ELR (cell line): Measurements from ENCODE around the gene GBP2.
A peak's percentile ranks its signal among the peaks of the same experiment; 100 is the strongest.

Experiments
- DNase-seq: peaks from one replicate; pipeline ENCODE4 v3.0.0-alpha.2; 2015; ENCODE audit warnings: low read depth

GBP2 gene

DNA sequence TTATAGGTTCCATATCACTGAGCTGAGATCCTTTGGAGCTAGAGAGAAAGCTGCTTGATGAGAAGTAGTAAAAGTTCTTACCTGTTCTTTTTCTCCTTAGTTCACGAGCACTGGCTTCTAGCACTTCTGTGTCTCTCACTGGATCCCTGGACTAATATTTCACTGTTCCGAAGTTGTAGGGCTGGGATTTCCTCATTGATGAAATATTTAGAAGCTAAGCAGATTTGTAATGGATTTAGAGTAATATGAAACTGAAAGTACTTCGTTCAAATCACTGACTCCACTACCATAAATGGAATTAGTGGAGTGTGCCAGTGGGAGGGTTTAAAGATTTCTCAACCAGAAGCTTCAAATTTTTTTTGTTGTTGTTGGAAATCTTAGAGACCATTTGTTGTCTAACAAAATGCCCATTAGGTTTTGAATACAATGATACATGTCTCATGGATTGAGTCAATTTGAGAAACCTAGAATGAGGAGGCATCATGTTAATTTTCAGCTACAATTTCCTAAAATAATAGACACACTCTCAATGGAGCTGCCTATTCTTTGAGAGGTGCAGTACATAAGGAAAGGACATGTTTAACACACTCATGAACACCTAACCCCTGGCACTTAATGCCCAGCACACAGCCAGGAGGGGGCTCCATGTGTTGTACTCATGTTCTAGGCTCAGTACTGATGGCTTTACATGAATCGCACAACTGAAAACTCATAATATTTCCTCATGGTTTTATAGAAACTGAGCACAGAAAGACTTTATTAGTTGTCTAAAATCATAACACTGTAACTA is 60.6 kb downstream of the GBP2 start, which contains the start of gene GBP1:
TSS of gene GBP1 (minus strand) at position 130 of the 790 bp plus-strand sequence. CDS start 1,974 bp downstream, outside the sequence.
- peak; percentile 73 for DNase-seq

GRCh38 chr1:89064632-89065031 is 61.3 kb downstream of the GBP2 start:
- peak; percentile 10 for DNase-seq

- no peak for DNase-seq
Measured at GRCh38 chr1:89063094-89063493, 62.8 kb downstream of the GBP2 start.

- DNase-seq: peak; percentile 67
Measured at GRCh38 chr1:89060091-89060490, 65.8 kb downstream of the GBP2 start.
